Sigmoid colon (tissue), 7 donors: ENCODE measurements around the gene PRKCSH. TPM values are rescaled to one million over a fixed set of nuclear protein-coding genes. Genes with fewer than 3 reads are reported as not detected.
"Not testable (repeated sequence)": the region's sequence is repeated elsewhere in the genome, so short reads cannot be mapped to it uniquely, and the experiment has no call there.

Experiments
- DNase-seq: peaks from one replicate; pipeline ENCODE4 v3.0.0-alpha.2; 2019
- H3K27ac ChIP-seq, 4 donors: fragments of 200-600 bp; sonication (generic); one replicate each; pipeline ENCODE4 v1.5.1; 2016 to 2019; ENCODE audit warnings: mild to moderate bottlenecking in 1 of 4
- H3K27me3 ChIP-seq, 3 donors: fragments of 200-600 bp; sonication (generic); one replicate each; pipeline ENCODE4 v1.5.1; 2019; ENCODE audit warnings: mild to moderate bottlenecking in 1 of 3
- H3K36me3 ChIP-seq, 4 donors: fragments of 200-600 bp; sonication (generic); one replicate each; pipeline ENCODE4 v1.5.1; 2016 to 2019
- H3K4me1 ChIP-seq, 4 donors: fragments of 200-600 bp; sonication (generic); one replicate each; pipeline ENCODE4 v1.5.1; 2017 to 2019
- H3K4me3 ChIP-seq, 4 donors: fragments of 200-600 bp; sonication (generic); one replicate each; pipeline ENCODE4 v1.5.1; 2017 to 2019; ENCODE audit warnings: mild to moderate bottlenecking in 2 of 4, moderate library complexity in 1 of 4
- H3K9me3 ChIP-seq, 4 donors: fragments of 200-600 bp in 3 of 4; sonication (generic) in 3 of 4; one replicate each; pipeline versions ENCODE4 v1.5.1 to v1.6.1; 2013 to 2019
- EP300 ChIP-seq, 4 donors: sonication (generic); formaldehyde crosslinking; IDR thresholded peaks; one replicate each; pipeline ENCODE4 v1.6.1; 2017; ENCODE audit warnings: antibody characterized with exemption in 4 of 4
- POLR2A ChIP-seq, 2 donors: fragments of 450-650 bp; IDR thresholded peaks; one replicate each; pipeline ENCODE4 v1.6.1; 2016; ENCODE audit warnings: antibody characterized with exemption in 2 of 2, mild to moderate bottlenecking in 2 of 2, moderate library complexity in 2 of 2
- POLR2AphosphoS5 ChIP-seq, 4 donors: sonication (generic); formaldehyde crosslinking; IDR thresholded peaks; one replicate each; pipeline ENCODE4 v1.6.1; 2017; ENCODE audit warnings: antibody characterized with exemption in 4 of 4
- WGBS, 2 donors: extraction: QIAGEN DNeasy Blood & Tissue Kit; methylation state at CpG; one replicate each; pipeline ENCODE4 v1.1.7; 2013; 5-methylcytosine and 5-hydroxymethylcytosine counted together
- intact Hi-C: fragments of 100-400 bp; cut with DNase I; formaldehyde crosslinking; loops from one replicate; pipeline ENCODE4 v1.15.1; 2023
- polyA plus RNA-seq, 3 donors: library from polyadenylated mRNA; stranded (reverse); fragments of 200-250 nt; gene quantifications; one replicate each; pipeline ENCODE4 v1.2.3, GENCODE V29; 2013
- total RNA-seq, 4 donors: library from RNA; depleted of rRNA; stranded (reverse); fragments of >200 nt; gene quantifications; one replicate each; pipeline ENCODE4 v1.1.0, GENCODE V29; 2016
- TF ChIP-seq, protein P1 (sequence below), 4 experiments: fragments of 450-650 bp in 3 of 4; fragments of 200-600 bp in 1 of 4; IDR thresholded peaks; one replicate each; pipeline ENCODE4 v1.5.1; 2016 to 2019; ENCODE audit warnings: antibody characterized with exemption in 4 of 4, mild to moderate bottlenecking in 3 of 4, moderate library complexity in 2 of 4
- donor health status: healthy with polysubstance abuse.
- donor health status: Bipolar disorder and iron deficiency.
- donor health status: healthy.

PRKCSH gene
- total and polyA plus RNA-seq, 7 donors, result 57.6 to 187 (median 89.3) TPM

DNA sequence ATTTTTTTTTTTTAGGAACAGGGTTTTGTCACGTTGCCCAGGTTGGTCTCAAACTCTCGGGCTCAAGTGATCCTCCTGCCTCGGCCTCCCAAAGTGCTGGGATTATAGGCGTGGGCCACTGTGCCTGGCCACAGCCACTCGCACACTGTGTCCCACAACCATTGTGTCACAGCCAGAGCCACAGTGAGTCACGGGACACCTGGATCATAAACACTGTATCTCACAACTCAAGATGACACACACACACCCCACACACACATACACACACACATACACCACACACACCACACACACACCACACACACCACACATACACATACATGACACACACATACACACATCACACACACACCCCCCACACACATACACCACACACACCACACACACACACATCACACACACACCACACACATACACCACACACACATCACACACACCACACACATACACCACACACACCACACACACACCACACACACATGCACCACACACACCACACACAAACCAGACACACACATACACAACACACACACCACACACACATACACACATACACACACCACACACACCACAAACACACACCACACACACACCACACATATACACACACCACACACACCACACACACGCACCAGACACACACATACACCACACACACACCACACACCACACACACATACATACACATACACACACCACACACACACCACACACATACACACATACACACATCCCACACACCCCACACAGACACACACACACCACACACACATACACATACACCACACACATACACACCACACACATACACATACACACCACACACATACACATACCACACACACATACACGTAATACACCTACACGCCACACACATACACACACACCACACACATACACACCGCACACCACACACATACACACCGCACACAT is 29.2 kb downstream of the PRKCSH start:
- peaks cover 0 to 15% (median 13%) of the 10 kb centered on the region in 3 donors for H3K27me3 ChIP-seq
- no peak overlapping the region for H3K4me3 ChIP-seq
- 66 to 84% methylated on average over 11 of the region's 11 CpGs for WGBS, 2 donors
- intact Hi-C loops, result no loop called here
- TF ChIP-seq, protein P1, sequence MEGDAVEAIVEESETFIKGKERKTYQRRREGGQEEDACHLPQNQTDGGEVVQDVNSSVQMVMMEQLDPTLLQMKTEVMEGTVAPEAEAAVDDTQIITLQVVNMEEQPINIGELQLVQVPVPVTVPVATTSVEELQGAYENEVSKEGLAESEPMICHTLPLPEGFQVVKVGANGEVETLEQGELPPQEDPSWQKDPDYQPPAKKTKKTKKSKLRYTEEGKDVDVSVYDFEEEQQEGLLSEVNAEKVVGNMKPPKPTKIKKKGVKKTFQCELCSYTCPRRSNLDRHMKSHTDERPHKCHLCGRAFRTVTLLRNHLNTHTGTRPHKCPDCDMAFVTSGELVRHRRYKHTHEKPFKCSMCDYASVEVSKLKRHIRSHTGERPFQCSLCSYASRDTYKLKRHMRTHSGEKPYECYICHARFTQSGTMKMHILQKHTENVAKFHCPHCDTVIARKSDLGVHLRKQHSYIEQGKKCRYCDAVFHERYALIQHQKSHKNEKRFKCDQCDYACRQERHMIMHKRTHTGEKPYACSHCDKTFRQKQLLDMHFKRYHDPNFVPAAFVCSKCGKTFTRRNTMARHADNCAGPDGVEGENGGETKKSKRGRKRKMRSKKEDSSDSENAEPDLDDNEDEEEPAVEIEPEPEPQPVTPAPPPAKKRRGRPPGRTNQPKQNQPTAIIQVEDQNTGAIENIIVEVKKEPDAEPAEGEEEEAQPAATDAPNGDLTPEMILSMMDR (IDR thresholded peaks at IDR 0.05), result no peak
- TF ChIP-seq EP300 (IDR thresholded peaks at IDR 0.05), result no peak
- no peak for TF ChIP-seq POLR2A (IDR thresholded peaks at IDR 0.05)
- no peak for TF ChIP-seq POLR2AphosphoS5 (IDR thresholded peaks at IDR 0.05)
- no peak for DNase-seq
- no peaks in the 10 kb centered on the region for H3K36me3 ChIP-seq
- H3K4me1 ChIP-seq, result no peaks in the 10 kb centered on the region
- no peak overlapping the region for H3K27ac ChIP-seq
- H3K9me3 ChIP-seq, result no peaks in the 10 kb centered on the region

DNA sequence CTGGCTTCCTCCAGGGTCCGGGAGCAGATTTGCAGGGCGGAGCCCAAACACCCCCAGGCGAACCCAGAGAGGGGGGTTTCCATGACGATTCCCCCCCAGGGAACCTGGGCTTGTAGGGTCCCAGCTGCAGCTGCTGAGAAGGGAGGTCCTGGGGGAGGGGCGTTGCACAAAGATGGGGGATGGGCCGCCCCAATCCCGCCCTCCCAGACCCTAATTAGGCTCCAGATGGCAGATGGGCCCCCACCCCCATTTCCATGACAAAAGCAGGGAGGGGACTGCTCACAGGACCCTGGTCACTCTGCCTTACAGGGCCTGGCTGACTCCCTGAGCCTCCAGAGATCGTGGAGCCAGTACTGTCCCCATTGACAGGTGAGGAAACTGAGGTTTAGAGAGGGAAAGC is 30.2 kb downstream of the PRKCSH start:
- Histone ChIP-seq H3K27me3 (peaks cover 0 to 13% (median 11%) of the 10 kb centered on the region in 3 donors), H3K27ac (no peak overlapping the region), H3K36me3 (no peaks in the 10 kb centered on the region), H3K4me3 (no peak overlapping the region), H3K9me3 (no peaks in the 10 kb centered on the region), H3K4me1 (no peaks in the 10 kb centered on the region)
- DNase-seq, result no peak
- 44 to 53% methylated on average over 8 of the region's 8 CpGs for WGBS, 2 donors
- TF ChIP-seq POLR2AphosphoS5 (IDR thresholded peaks at IDR 0.05), result no peak
- TF ChIP-seq, protein P1 (IDR thresholded peaks at IDR 0.05), result no peak
- TF ChIP-seq EP300 (IDR thresholded peaks at IDR 0.05), result no peak
- TF ChIP-seq POLR2A (IDR thresholded peaks at IDR 0.05), result no peak
- intact Hi-C loops, result no loop called here

DNA sequence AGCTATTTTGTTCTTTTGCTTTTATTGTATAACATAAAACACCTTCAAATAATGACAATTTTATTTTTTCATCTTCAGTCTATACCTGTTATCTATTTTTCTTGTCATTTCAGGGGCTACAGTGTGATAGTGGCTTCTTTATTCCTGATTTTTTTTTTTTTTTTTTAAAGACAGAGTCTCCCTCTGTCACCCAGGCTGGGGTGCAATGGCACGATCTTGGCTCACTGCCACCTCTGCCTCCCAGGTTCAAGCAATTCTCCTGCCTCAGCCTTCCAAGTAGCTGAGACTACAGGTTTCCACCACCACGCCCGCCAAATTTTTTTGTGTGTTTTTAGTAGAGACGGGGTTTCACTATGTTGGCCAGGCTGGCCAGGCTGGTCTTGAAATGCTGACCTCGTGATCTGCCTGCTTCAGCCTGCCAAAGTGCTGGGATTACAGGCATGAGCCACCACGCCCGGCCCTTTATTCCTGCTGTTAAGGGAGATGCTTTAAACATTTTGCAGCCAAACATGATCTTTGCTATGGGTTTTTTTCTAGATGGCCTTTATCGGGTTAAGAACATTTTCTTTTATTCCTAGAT is 32.9 kb downstream of the PRKCSH start:
- intact Hi-C loops, result not testable (repeated sequence)
- WGBS, 2 donors, result 21 to 69% methylated on average over 8 of the region's 8 CpGs

DNA sequence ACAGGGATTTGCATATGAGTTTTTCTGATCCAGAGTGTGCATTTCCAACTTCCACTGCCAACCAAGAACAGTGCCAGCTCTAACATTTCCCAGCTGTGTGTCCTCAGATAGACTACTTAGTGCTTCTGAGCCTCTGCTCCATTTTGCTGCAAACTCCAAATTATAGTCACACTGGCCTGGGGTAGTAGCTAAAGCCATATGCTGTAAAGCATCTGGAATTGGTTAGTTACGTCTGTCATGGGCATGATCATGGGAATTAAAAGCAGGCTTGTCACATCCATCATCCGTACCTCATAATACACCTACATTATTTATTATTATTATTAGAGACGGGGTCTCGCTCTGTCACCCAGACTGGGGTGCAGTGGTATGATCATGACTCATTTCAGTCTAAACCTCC is 38.3 kb downstream of the PRKCSH start:
- H3K27ac ChIP-seq, result no peak overlapping the region
- 82 to 88% methylated on average over 4 of the region's 4 CpGs for WGBS, 2 donors

More for the DNA sequence above, 32.9 kb downstream of the PRKCSH start:
- peaks cover 0 to 13% (median 11%) of the 10 kb centered on the region in 3 donors for H3K27me3 ChIP-seq
- not testable (repeated sequence) for H3K4me3 ChIP-seq, DNase-seq, H3K36me3 ChIP-seq, H3K9me3 ChIP-seq, H3K4me1 ChIP-seq, H3K27ac ChIP-seq

DNA sequence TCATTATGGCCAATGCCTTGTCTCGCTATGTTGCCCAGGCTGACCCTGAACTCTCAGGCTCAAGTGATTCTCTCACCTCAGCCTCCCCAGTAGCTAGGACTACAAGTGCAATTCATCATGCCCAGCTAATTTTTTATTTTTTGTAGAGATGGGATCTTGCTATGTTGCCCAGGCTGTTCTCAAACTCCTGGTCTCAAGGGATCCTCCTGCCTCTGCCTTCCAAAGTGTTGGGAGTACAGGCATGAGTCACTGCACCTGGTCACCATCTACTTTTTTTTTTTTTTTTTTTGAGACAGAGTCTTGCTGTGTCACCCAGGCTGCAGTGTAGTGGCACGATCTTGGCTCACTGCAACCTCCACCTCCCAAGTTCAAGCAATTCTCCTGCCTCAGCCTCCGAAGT is 39.9 kb downstream of the PRKCSH start:
- WGBS, 2 donors, result 93 to 94% methylated on average over 3 of the region's 3 CpGs

More for the DNA sequence above, 38.3 kb downstream of the PRKCSH start:
- TF ChIP-seq, protein P1 (IDR thresholded peaks at IDR 0.05), result no peak
- TF ChIP-seq EP300 (IDR thresholded peaks at IDR 0.05) (no peak), POLR2AphosphoS5 (IDR thresholded peaks at IDR 0.05) (no peak), POLR2A (IDR thresholded peaks at IDR 0.05) (no peak)
- no peak overlapping the region for H3K4me3 ChIP-seq
- H3K9me3 ChIP-seq, result no peaks in the 10 kb centered on the region
- intact Hi-C loops, result no loop called here
- H3K36me3 ChIP-seq, result no peaks in the 10 kb centered on the region
- DNase-seq, result no peak
- no peaks in the 10 kb centered on the region for H3K4me1 ChIP-seq
- peaks cover 0 to 2% (median 0%) of the 10 kb centered on the region in 3 donors for H3K27me3 ChIP-seq

More for the DNA sequence above, 39.9 kb downstream of the PRKCSH start:
- Histone ChIP-seq H3K27me3 (peaks cover 11 to 18% (median 13%) of the 10 kb centered on the region in 3 donors), H3K4me1 (peaks cover 0 to 12% (median 10%) of the 10 kb centered on the region in 4 donors)
- H3K36me3 ChIP-seq, H3K4me3 ChIP-seq, intact Hi-C loops, H3K9me3 ChIP-seq, H3K27ac ChIP-seq, DNase-seq: not testable (repeated sequence)
